Fibroblast of skin of left biceps (primary cell): ENCODE results near the gene CCT6B.
"Not testable (repeated sequence)": the region's sequence is repeated elsewhere in the genome, so short reads cannot be mapped to it uniquely, and the experiment has no call there.

Experiments
- DNase-seq, 2 experiments: peaks; one replicate each; pipeline ENCODE4 v3.0.0-alpha.2; 2013; ENCODE audit warnings: low read depth in 2 of 2

Gene CCT6B, protein sequence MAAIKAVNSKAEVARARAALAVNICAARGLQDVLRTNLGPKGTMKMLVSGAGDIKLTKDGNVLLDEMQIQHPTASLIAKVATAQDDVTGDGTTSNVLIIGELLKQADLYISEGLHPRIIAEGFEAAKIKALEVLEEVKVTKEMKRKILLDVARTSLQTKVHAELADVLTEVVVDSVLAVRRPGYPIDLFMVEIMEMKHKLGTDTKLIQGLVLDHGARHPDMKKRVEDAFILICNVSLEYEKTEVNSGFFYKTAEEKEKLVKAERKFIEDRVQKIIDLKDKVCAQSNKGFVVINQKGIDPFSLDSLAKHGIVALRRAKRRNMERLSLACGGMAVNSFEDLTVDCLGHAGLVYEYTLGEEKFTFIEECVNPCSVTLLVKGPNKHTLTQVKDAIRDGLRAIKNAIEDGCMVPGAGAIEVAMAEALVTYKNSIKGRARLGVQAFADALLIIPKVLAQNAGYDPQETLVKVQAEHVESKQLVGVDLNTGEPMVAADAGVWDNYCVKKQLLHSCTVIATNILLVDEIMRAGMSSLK

GRCh38 chr17:34961093-34961911 is at the start of gene CCT6B, which contains the start of gene ZNF830:
CCT6B (minus strand) TSS chr17:34961460; CDS start chr17:34961393, 67 bp downstream.
ZNF830 (plus strand) TSS chr17:34961540; CDS start chr17:34961567, 27 bp downstream.
- peak; percentile 84 to 89 for DNase-seq

DNA sequence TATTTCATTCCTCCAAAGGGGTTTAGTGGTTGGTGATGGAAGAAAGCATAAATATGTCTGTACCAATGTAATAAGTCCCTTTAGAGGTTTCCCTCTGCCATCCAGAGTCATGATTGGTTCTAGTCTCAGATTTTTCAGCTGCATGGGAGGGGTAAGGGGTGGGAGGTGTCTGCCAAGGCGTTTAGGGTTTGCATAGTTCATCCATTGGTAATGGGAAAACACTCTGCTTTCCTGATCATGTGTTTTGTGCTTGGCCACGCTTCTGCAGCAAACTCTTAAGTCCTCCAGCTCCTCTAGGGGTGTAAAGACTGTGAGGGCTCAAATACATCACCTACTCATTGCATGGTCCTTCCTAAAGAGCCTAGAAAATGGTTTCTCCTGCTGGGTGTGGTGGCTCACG is 48.8 kb upstream of the CCT6B start:
- DNase-seq = no peak

GRCh38 chr17:35006961-35007360 is 45.7 kb upstream of the CCT6B start:
- DNase-seq = no peak

- no peak for DNase-seq
These were observed 45.1 kb upstream of the CCT6B start for GRCh38 chr17:35006345-35006744.

GRCh38 chr17:35003778-35004177 is 42.5 kb upstream of the CCT6B start:
- no peak for DNase-seq

GRCh38 chr17:35002876-35003551 is 41.8 kb upstream of the CCT6B start:
- no peak for DNase-seq

GRCh38 chr17:35001549-35001948 is 40.3 kb upstream of the CCT6B start:
- DNase-seq = no peak

- DNase-seq = not testable (repeated sequence)
These were observed 39.7 kb upstream of the CCT6B start for GRCh38 chr17:35000965-35001364.

- DNase-seq = no peak
These were observed 38.2 kb upstream of the CCT6B start for GRCh38 chr17:34999456-34999855.

DNA sequence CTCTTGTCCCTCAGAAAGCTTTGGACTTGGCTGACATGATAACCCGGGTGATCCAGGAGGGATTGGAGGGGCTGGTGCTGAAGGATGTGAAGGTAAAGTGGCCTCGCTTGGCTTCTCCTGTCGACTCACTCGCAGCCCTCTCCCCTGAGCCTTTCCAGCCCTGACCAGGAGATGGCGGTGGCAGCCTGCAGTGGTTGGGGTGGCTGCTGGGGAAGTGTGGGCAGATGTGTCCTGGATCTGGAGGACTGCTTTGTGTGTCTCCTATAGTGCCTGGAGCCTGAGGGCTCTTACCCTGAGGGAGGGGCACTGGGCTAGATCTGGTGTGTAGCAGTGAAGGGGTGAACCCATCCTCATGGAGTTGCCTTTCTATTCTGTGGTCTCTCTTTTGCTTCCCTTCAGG is 36.9 kb upstream of the CCT6B start:
- peak in 1 of 2 experiments; percentile 20 for DNase-seq

DNA sequence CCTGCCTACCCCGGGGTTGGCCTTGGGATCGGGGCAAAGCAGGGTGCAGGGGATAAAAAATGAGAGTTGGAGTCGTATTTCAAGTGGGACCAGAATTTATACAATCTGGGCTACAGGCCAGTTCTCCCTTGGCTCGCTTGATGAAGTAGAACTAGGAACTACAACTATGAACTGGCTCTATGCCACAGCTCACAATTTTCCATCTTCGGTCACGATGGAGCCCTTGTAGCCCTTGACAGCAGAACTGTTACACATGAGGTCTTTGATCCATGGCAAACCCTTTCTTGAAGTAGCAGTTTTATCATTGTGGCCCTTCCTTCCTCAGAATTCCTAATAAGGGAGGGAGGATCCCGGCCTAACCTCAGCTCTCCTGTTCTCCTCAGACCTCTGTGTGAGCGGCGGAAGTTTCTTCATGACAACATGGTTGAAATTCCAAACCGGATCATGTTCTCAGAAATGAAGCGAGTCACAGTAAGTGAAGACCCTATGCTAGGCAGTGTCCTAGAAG is 36.1 kb upstream of the CCT6B start:
- DNase-seq = peak; percentile 70 to 75

DNA sequence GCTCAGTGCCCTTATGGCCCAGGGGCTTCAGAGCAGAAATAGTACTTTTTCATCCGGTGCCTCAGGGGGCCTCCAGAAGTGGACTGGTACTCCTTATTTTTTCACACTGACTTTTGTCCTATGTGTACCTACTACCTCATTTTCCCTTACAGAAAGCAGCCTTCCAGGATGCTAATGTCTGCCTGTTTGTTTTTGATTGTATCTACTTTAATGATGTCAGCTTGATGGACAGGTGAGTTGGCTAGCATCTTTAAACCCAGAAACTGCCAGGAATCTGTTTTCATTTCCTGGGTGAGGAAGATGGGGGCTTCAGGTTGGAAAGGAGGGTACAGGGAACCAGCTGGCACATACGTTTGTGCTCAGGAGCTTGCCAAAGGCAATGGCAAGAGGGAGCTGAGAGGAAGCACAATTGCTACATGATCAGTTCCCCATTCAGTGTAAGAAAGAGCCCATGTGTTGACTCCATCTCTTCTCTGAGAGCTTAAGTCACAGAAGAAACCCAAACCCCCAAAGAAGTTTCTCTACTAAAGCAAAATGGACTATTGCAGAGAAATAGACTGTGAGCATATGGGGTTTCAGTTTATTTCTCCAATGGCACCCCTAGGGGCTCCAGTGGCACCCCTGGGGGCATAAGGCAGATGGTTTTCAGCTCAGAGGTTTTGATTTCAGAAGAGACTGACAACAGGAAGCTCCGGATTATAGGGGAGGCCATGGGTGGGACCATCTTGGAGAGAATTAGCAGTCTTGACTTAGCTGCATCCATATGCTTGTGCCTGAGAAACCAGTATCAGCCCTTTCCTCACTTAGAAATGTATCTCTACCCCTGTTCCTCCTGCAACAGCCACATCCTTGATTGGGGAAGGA is 35.4 kb upstream of the CCT6B start:
- no peak for DNase-seq

GRCh38 chr17:34993031-34993430 is 31.8 kb upstream of the CCT6B start:
- no peak for DNase-seq

GRCh38 chr17:34991606-34992005 is 30.3 kb upstream of the CCT6B start:
- DNase-seq = no peak

- DNase-seq = no peak
These were observed 29.7 kb upstream of the CCT6B start for GRCh38 chr17:34990921-34991365.

DNA sequence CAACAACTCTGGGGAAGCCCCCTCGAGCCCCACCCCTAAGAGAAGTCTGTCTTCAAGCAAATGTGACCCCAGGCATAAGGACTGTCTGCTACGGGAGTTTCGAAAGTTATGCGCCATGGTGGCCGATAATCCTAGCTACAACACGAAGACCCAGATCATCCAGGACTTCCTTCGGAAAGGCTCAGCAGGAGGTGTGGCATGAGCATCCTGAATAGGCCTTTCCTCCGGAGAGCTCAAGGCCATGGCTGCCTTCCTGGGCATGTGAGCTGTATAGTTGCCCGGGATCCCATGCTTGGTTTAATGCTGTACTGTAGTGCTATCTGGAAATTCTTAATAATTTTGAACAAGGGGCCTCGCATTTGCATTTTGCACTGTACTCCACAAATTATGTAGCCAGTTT is 28.2 kb upstream of the CCT6B start:
- DNase-seq = no peak

DNA sequence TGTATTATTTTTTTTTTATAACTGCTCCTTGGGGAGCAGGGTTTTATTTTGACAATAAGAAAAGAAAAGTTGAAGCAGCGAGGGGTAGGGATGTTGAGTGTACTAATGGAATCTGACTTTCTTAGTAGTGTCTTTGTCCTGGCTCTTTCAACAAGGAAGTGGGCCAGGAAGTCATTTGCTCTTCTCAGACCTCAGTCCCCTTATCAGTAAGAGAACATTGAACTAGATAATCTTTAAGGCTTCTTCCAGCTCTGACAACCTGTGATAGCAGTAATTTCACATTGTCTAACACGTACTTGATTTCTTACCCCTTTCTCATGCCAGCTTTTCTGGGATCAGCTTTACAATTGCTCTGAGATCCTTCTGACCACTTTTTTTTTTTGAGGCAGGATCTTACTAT is 27.4 kb upstream of the CCT6B start:
- no peak for DNase-seq

DNA sequence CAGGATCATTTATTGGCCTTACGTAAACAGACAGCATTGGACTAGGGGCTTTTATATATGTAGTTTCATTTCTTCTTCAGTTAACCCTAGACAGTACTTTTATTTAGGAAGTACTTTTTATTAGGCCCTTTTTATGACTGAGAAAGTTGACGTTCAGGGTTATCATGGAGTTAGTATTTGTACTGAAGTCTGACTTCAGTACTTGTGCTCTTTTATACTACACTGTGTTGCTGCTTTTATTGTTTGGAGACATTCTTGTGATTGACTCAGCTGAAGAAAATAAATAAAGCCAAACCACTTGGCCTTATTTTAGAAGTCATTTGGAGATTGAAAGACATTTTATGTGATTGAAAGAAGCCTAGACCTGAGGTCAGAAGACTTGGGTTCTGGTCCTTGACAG is 26.0 kb upstream of the CCT6B start:
- DNase-seq = no peak

DNA sequence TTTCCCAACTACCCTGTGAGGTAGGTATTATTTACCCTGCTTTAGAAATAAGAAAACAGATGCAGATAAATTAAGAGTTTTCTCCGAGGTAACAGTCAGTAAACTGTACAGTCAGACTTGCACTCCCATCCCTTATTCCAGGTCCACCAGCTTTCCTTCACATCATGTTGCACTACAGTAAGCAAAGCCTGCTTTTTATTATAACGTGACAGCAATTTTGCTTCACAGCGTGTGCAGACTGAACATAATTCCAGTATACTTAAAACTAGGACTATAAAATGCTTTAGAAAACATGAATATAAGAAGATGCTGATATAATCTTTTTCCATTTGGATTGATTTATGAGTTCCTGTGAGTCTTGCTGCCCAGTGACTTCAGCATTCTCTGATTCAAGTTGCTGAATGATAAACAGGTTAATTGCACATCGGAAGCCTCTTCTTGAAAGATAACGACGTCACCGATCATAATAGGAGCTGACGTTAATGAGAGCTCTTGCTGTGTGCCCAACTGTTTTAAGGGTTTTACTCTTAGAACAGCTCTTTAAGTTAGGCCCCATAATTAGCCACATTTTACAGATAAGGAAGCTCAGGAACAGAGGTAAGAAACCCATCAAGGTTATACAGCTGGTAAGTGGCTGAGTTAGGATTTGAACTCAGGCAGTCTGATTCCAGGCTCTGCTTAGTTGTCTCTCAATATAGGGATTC is 20.4 kb upstream of the CCT6B start:
- no peak for DNase-seq
